ENCODE results near the gene ROBO1. TPM values are rescaled to one million over a fixed set of nuclear protein-coding genes. Genes with fewer than 3 reads are reported as not detected.

The ROBO1 gene
- total RNA-seq, 1 experiment from 2014 or later, result 35.5 TPM

DNA sequence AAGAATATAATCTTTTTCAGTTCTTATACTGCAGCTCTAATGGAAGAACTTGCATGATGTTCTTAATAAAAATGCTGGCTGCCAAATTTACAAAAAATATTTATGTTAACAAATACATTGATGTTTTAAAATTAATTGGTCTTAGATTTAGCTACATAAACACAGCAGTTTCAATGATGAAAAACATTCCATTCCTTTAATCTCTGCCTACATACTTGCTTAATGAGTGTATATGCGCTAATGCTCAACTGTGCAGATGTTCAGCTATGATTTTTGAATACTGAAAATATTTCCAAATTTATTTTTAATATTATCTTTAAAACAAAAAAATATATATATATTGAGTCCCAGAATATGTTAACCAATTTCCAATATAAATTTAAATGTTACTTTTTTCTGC, 867.4 kb downstream of the ROBO1 start:
- no peaks in the 10 kb centered on the region for H3K79me2 ChIP-seq (ENCODE audit: low read length)
- ChIA-PET POLR2A (ENCODE audit: unreplicated experiment) (no interaction called here), CTCF (no interaction called here)
- H3K27me3 ChIP-seq (ENCODE audit: low read length), result no peaks in the 10 kb centered on the region
- no peak overlapping the region for H3K4me3 ChIP-seq (ENCODE audit: low read length)
- DNase-seq (no peak), ATAC-seq (no peak)
- no peaks in the 10 kb centered on the region for H3F3A ChIP-seq (ENCODE audit: low read length, unreplicated experiment)
- no peak overlapping the region for H3K9ac ChIP-seq (ENCODE audit: low read length)
- H3K4me1 ChIP-seq (ENCODE audit: insufficient read depth, low read length), result no peaks in the 10 kb centered on the region
- TF ChIP-seq EZH2 (IDR thresholded peaks at IDR 0.05; ENCODE audit: low read length, unreplicated experiment) (no peak), EZH2phosphoT487 (IDR thresholded peaks at IDR 0.05; ENCODE audit: borderline replicate concordance, low read length) (no peak)
- TF ChIP-seq, protein P1, sequence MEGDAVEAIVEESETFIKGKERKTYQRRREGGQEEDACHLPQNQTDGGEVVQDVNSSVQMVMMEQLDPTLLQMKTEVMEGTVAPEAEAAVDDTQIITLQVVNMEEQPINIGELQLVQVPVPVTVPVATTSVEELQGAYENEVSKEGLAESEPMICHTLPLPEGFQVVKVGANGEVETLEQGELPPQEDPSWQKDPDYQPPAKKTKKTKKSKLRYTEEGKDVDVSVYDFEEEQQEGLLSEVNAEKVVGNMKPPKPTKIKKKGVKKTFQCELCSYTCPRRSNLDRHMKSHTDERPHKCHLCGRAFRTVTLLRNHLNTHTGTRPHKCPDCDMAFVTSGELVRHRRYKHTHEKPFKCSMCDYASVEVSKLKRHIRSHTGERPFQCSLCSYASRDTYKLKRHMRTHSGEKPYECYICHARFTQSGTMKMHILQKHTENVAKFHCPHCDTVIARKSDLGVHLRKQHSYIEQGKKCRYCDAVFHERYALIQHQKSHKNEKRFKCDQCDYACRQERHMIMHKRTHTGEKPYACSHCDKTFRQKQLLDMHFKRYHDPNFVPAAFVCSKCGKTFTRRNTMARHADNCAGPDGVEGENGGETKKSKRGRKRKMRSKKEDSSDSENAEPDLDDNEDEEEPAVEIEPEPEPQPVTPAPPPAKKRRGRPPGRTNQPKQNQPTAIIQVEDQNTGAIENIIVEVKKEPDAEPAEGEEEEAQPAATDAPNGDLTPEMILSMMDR (conservative IDR thresholded peaks at IDR 0.05; ENCODE audit: low read depth, low read length), result no peak
- H4K20me1 ChIP-seq (ENCODE audit: low read length), result no peaks in the 10 kb centered on the region
- no peaks in the 10 kb centered on the region for H3K9me2 ChIP-seq (replicated peaks; ENCODE audit: low read length)
- H3K9me3 ChIP-seq (ENCODE audit: low read length), result no peaks in the 10 kb centered on the region
- intact Hi-C loops (cut with micrococcal nuclease), result no loop called here
- no TSS peak for BruUV-seq (replicated peaks)
- no peak overlapping the region for H3K27ac ChIP-seq (ENCODE audit: low read length)
- H3K36me3 ChIP-seq (ENCODE audit: low read depth, low read length), result no peaks in the 10 kb centered on the region
- H3K4me2 ChIP-seq (ENCODE audit: low read length), result no peak overlapping the region
- H2AFZ ChIP-seq (ENCODE audit: low read length), result no peak overlapping the region

DNA sequence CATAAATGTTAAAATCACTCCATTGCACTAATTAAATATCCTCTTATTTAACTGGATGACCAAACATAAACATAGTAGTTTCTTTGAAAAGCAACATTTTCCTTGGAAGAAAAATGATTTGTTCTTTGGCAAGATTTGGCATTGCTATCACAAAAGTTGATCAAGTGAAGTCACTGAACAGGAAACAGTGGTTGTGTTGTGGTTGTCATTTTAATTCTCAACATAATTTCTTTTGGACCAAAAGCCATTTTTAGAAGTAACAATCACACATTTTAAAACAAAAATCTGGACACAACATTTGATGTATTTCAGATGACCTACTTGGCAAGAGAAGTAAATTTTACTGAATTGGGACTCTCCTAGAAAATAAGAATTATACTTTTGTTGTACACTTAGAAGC, 872.3 kb downstream of the ROBO1 start:
- Histone ChIP-seq H4K20me1 (ENCODE audit: low read length) (no peaks in the 10 kb centered on the region), H3K36me3 (ENCODE audit: low read depth, low read length) (no peaks in the 10 kb centered on the region), H3K4me1 (ENCODE audit: insufficient read depth, low read length) (no peaks in the 10 kb centered on the region), H3K79me2 (ENCODE audit: low read length) (no peaks in the 10 kb centered on the region), H3K9me3 (ENCODE audit: low read length) (no peaks in the 10 kb centered on the region), H3K27ac (ENCODE audit: low read length) (no peak overlapping the region), H3K27me3 (ENCODE audit: low read length) (no peaks in the 10 kb centered on the region), H3K4me2 (ENCODE audit: low read length) (no peak overlapping the region), H3K9ac (ENCODE audit: low read length) (no peak overlapping the region), H2AFZ (ENCODE audit: low read length) (no peak overlapping the region), H3F3A (ENCODE audit: low read length, unreplicated experiment) (no peaks in the 10 kb centered on the region), H3K9me2 (replicated peaks; ENCODE audit: low read length) (no peaks in the 10 kb centered on the region), H3K4me3 (ENCODE audit: low read length) (no peak overlapping the region)
- ChIA-PET CTCF (no interaction called here), POLR2A (ENCODE audit: unreplicated experiment) (no interaction called here)
- no TSS peak for BruUV-seq (replicated peaks)
- no peak for TF ChIP-seq EZH2 (IDR thresholded peaks at IDR 0.05; ENCODE audit: low read length, unreplicated experiment)
- TF ChIP-seq, protein P1 (conservative IDR thresholded peaks at IDR 0.05; ENCODE audit: low read depth, low read length), result no peak
- no peak for DNase-seq
- no peak for ATAC-seq
- intact Hi-C loops (cut with micrococcal nuclease), result no loop called here

DNA sequence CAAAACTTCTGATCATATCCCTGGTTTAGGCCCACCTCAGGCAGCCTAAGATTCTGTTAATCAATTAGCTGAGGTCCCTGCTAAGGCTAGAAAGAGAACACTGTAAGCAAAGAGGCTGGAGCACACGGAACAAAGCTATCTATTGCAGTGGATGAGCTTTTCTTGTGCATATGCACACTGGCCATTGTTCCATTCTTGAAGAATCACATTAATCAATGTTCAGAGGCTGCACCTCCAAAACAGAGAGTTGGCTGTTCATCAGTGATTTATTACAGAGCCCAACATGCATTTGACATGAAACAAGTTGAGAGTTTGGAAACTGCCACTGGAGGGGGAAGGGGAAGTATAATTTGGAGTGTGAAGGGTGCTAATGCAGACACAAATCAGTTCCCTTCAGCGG, 873.0 kb downstream of the ROBO1 start:
- no peak overlapping the region for H3K9ac ChIP-seq (ENCODE audit: low read length)
- POLR2A ChIA-PET (ENCODE audit: unreplicated experiment), result no interaction called here
- no peak overlapping the region for H3K4me3 ChIP-seq (ENCODE audit: low read length)
- H3K27ac ChIP-seq (ENCODE audit: low read length), result no peak overlapping the region
- TF ChIP-seq EZH2 (IDR thresholded peaks at IDR 0.05; ENCODE audit: low read length, unreplicated experiment) (no peak), EZH2phosphoT487 (IDR thresholded peaks at IDR 0.05; ENCODE audit: borderline replicate concordance, low read length) (no peak)
- TF ChIP-seq, protein P1 (conservative IDR thresholded peaks at IDR 0.05; ENCODE audit: low read depth, low read length), result no peak
- H3K4me1 ChIP-seq (ENCODE audit: insufficient read depth, low read length), result no peaks in the 10 kb centered on the region
- H3K36me3 ChIP-seq (ENCODE audit: low read depth, low read length), result no peaks in the 10 kb centered on the region
- no peak for DNase-seq
- intact Hi-C loops (cut with micrococcal nuclease), result no loop called here
- no peaks in the 10 kb centered on the region for H4K20me1 ChIP-seq (ENCODE audit: low read length)
- CTCF ChIA-PET, result no interaction called here
- no peaks in the 10 kb centered on the region for H3K9me2 ChIP-seq (replicated peaks; ENCODE audit: low read length)
- H3K79me2 ChIP-seq (ENCODE audit: low read length), result no peaks in the 10 kb centered on the region
- H3K4me2 ChIP-seq (ENCODE audit: low read length), result no peak overlapping the region
- no peak overlapping the region for H2AFZ ChIP-seq (ENCODE audit: low read length)
- no peaks in the 10 kb centered on the region for H3K9me3 ChIP-seq (ENCODE audit: low read length)
- BruUV-seq (replicated peaks), result no TSS peak
- no peaks in the 10 kb centered on the region for H3F3A ChIP-seq (ENCODE audit: low read length, unreplicated experiment)
- ATAC-seq, result no peak
- H3K27me3 ChIP-seq (ENCODE audit: low read length), result no peaks in the 10 kb centered on the region

Measured in PC-3 (cell line).